GM12878 (cell line): Measurements from ENCODE around the gene FXYD6. TPM values are rescaled to one million over a fixed set of nuclear protein-coding genes. Genes with fewer than 3 reads are reported as not detected.
A peak's percentile ranks its signal among the peaks of the same experiment; 100 is the strongest.

Experiments used
- ATAC-seq: fragments of 200-7000 bp; cut with Tn5 transposase; 3 replicates; pipeline ENCODE4 v1.9.1; 2020; ENCODE audit warnings: mild to moderate bottlenecking, moderate library complexity
- BruUV-seq: library from RNA; stranded (reverse); fragments of 400-500 nt; replicated peaks from 2 replicates; lab custom pipeline; 2021; lab: Mats Ljungman, UMichigan
- CTCF ChIA-PET: fragments of 300-600 bp; sonication (Branson Sonifier 250); formaldehyde crosslinking; extraction: SDS; loops from one replicate; lab custom pipeline; 2021; ENCODE audit warnings: inconsistent platforms; lab: Yijun Ruan, JAX
- POLR2A ChIA-PET: fragments of 350-600 bp; formaldehyde crosslinking; extraction: SDS; loops from one replicate; lab custom pipeline; 2021; ENCODE audit warnings: inconsistent platforms; lab: Charles Lee
- RAD21 ChIA-PET: fragments of 300-600 bp; sonication (Branson Sonifier 250); formaldehyde crosslinking; loops from one replicate; lab custom pipeline; 2023; ENCODE audit warnings: antibody characterized with exemption; ENCODE audit not compliant: unreplicated experiment; lab: Charles Lee
- SMC1A ChIA-PET: fragments of 300-600 bp; sonication (Branson Sonifier 250); formaldehyde crosslinking; loops from one replicate; lab custom pipeline; 2023; ENCODE audit not compliant: unreplicated experiment, uncharacterized antibody; lab: Charles Lee
- DNase-seq: peaks from one replicate; pipeline ENCODE4 v3.0.0-alpha.2; 2011; ENCODE audit warnings: low read depth, low spot score
- FAIRE-seq: peaks from 3 replicates; lab custom pipeline; 2011; peaks lifted over from hg19 to GRCh38; lab: Jason Lieb, UNC
- H2AFZ ChIP-seq: 2 replicates; pipeline ENCODE4 v1.6.0; 2011; ENCODE audit warnings: low read depth, low read length, control low read depth; ENCODE audit not compliant: control insufficient read depth
- H3K27ac ChIP-seq: 2 replicates; pipeline ENCODE4 v1.5.1; 2011; ENCODE audit warnings: control low read depth; ENCODE audit not compliant: control insufficient read depth, insufficient read depth
- H3K27me3 ChIP-seq, 2 experiments: replicated peaks in 1 of 2; 2 replicates each; pipeline versions ENCODE4 v1.6.0 to v1.6.1; 2011; ENCODE audit warnings: low read length in 1 of 2; ENCODE audit not compliant: control insufficient read depth in 2 of 2, insufficient read depth in 2 of 2
- H3K36me3 ChIP-seq, 2 experiments: 2 replicates each; pipeline ENCODE4 v1.5.1; 2011; ENCODE audit warnings: low read length in 1 of 2; ENCODE audit not compliant: control insufficient read depth in 2 of 2, insufficient read depth in 2 of 2
- H3K4me1 ChIP-seq: 2 replicates; pipeline ENCODE4 v1.6.1; 2011; ENCODE audit warnings: mild to moderate bottlenecking, low read length, moderate library complexity, mixed read lengths; ENCODE audit not compliant: control insufficient read depth, insufficient read depth
- H3K4me2 ChIP-seq: 2 replicates; pipeline ENCODE4 v1.6.0; 2011; ENCODE audit warnings: control low read depth; ENCODE audit not compliant: control insufficient read depth, insufficient read depth
- H3K4me3 ChIP-seq: fragments of 200-600 bp; sonication (generic); 2 replicates; pipeline ENCODE4 v1.5.1; 2016
- H3K79me2 ChIP-seq: 2 replicates; pipeline ENCODE4 v1.6.0; 2011; ENCODE audit warnings: low read length; ENCODE audit not compliant: control insufficient read depth, insufficient read depth
- H3K9ac ChIP-seq: 2 replicates; pipeline ENCODE4 v1.8.0; 2011; ENCODE audit warnings: low read length, control low read depth, mixed read lengths; ENCODE audit not compliant: control insufficient read depth, insufficient read depth
- H3K9me3 ChIP-seq: replicated peaks from 3 replicates; pipeline ENCODE4 v1.5.1; 2011; ENCODE audit warnings: mild to moderate bottlenecking, low read length; ENCODE audit not compliant: control insufficient read depth, insufficient read depth
- H4K20me1 ChIP-seq: 2 replicates; pipeline ENCODE4 v1.6.0; 2011; ENCODE audit not compliant: control insufficient read depth, insufficient read depth
- CEBPB ChIP-seq, 2 experiments: fragments of 150-350 bp in 1 of 2; IDR thresholded peaks; 2 replicates each; pipeline ENCODE4 v1.6.1; 2012 to 2014; ENCODE audit warnings: low read depth in 2 of 2, low read length in 2 of 2, borderline replicate concordance in 1 of 2, inconsistent platforms in 1 of 2
- CHD4 ChIP-seq: fragments of 200-600 bp; sonication (generic); IDR thresholded peaks from 2 replicates; pipeline ENCODE4 v1.6.1; 2016; ENCODE audit warnings: mild to moderate bottlenecking
- CREM ChIP-seq: IDR thresholded peaks from 2 replicates; pipeline ENCODE4 v1.6.1; 2014; ENCODE audit warnings: antibody characterized with exemption, low read depth
- MTA2 ChIP-seq: fragments of 450-650 bp; IDR thresholded peaks from 2 replicates; pipeline ENCODE4 v1.6.1; 2016; ENCODE audit warnings: low read depth, mild to moderate bottlenecking, moderate library complexity
- MYB ChIP-seq: fragments of 150-350 bp; IDR thresholded peaks from 2 replicates; pipeline ENCODE4 v1.6.1; 2014; ENCODE audit warnings: mild to moderate bottlenecking, low read depth, low read length, borderline replicate concordance
- PKNOX1 ChIP-seq: fragments of 450-650 bp; IDR thresholded peaks from 2 replicates; pipeline ENCODE4 v1.6.1; 2016; ENCODE audit warnings: mild to moderate bottlenecking
- TCF12 ChIP-seq: IDR thresholded peaks from 2 replicates; pipeline ENCODE4 v1.6.1; 2011; ENCODE audit warnings: low read depth, mild to moderate bottlenecking, low read length
- ZNF24 ChIP-seq: fragments of 450-650 bp; IDR thresholded peaks from 2 replicates; pipeline ENCODE4 v1.6.1; 2017; ENCODE audit warnings: antibody characterized with exemption, mild to moderate bottlenecking
- ZNF687 ChIP-seq: fragments of 450-650 bp; IDR thresholded peaks from 2 replicates; pipeline ENCODE4 v1.6.1; 2017; ENCODE audit warnings: mild to moderate bottlenecking, moderate library complexity
- WGBS: methylation state at CpG from one replicate; pipeline ENCODE4 v1.1.6; 2016; ENCODE audit warnings: low lambda C conversion rate; ENCODE audit not compliant: insufficient replicate concordance, insufficient coverage; ENCODE audit errors: missing lambda C conversion rate; 5-methylcytosine and 5-hydroxymethylcytosine counted together
- in situ Hi-C: fragments of 300-500 bp; cut with MboI; formaldehyde crosslinking; loops from 9 replicates; pipeline ENCODE4 v1.14.3; 2018; ENCODE audit warnings: mixed read lengths
- intact Hi-C: fragments of 100-400 bp; cut with micrococcal nuclease; formaldehyde crosslinking; loops from one replicate; pipeline ENCODE4 v1.14.2; 2022; ENCODE audit not compliant: unreplicated experiment
- polyA plus RNA-seq, 11 experiments: library from polyadenylated mRNA; depleted of rRNA in 4 of 11; unstranded in 6 of 11; stranded (reverse) in 5 of 11; fragments of >200 nt; fragmentation: Nextera tagmentation in 4 of 11; fragmentation: Illumina TruSeq in 1 of 11; extraction: Ambion mirVana in 4 of 11; extraction: Trizol in 1 of 11; gene quantifications; 1 replicate in 1 of 11; 2 replicates in 10 of 11; pipeline versions ENCODE4 v1.2.1 to v1.2.3, GENCODE V29; 2011 to 2016; ENCODE audit warnings: inconsistent platforms in 2 of 11, missing spikeins in 2 of 11, low read depth in 1 of 11
- total RNA-seq, 4 experiments: library from RNA; depleted of rRNA in 3 of 4; stranded (reverse); fragments of >200 nt in 3 of 4; fragmentation: Illumina TruSeq in 1 of 4; extraction: Trizol in 1 of 4; gene quantifications; 2 replicates each; pipeline versions ENCODE4 v1.2.1 to v1.2.3, GENCODE V29; 2013 to 2021

The FXYD6 gene
- total and polyA plus RNA-seq, 10 of the 15 experiments (the other 5 are each of a cell fraction or from before 2014, with no cell fraction given): 0.09 to 2.0 (median 0.23) TPM; not detected in 2

GRCh38 chr11:117925198-117925925 lies 48.9 kb upstream of the FXYD6 start:
- Histone ChIP-seq H2AFZ (no peak overlapping the region), H3K36me3 (no peaks in the 10 kb centered on the region), H3K9ac (no peak overlapping the region), H3K4me2 (no peak overlapping the region), H3K4me1 (peaks cover 3% of the 10 kb centered on the region; the same call in 1 of the 2 replicates), H3K9me3 (no peaks in the 10 kb centered on the region), H3K4me3 (no peak overlapping the region), H3K27me3 (no peaks in the 10 kb centered on the region), H3K27ac (no peak overlapping the region), H4K20me1 (no peaks in the 10 kb centered on the region), H3K79me2 (no peaks in the 10 kb centered on the region)
- SMC1A ChIA-PET: interaction anchor here (0.8 to 3.5 kb wide), 3 partner anchors 11 to 20 kb away, joined by 3 to 14 read pairs (median 3); no protein-coding TSS in a partner anchor
- no peak for FAIRE-seq
- no peak for DNase-seq
- BruUV-seq: no TSS peak
- POLR2A ChIA-PET: interaction anchor here (0.9 kb wide), 1 partner anchor 11 kb away, joined by 3 read pairs; no protein-coding TSS in a partner anchor
- ATAC-seq: no peak
- TF ChIP-seq TCF12 (no peak), ZNF24 (peak; percentile 83)
- RAD21 ChIA-PET: interaction anchor here (1.6 kb wide), 1 partner anchor 21 kb away, joined by 6 read pairs; no protein-coding TSS in a partner anchor
- CTCF ChIA-PET: interaction anchor here (4.0 kb wide), 1 partner anchor 21 kb away, joined by 26 read pairs; no protein-coding TSS in a partner anchor
- 60% methylated on average over 11 of the region's 11 CpGs for WGBS
- intact Hi-C loops: no loop called here
- in situ Hi-C loops: no loop called here

GRCh38 chr11:117924631-117925170 lies 48.2 kb upstream of the FXYD6 start:
- Histone ChIP-seq H3K4me2 (no peak overlapping the region), H4K20me1 (no peaks in the 10 kb centered on the region), H3K9ac (no peak overlapping the region), H3K36me3 (no peaks in the 10 kb centered on the region), H3K27ac (no peak overlapping the region), H3K4me1 (peaks cover 2% of the 10 kb centered on the region), H3K27me3 (no peaks in the 10 kb centered on the region), H2AFZ (no peak overlapping the region), H3K9me3 (no peaks in the 10 kb centered on the region), H3K4me3 (no peak overlapping the region), H3K79me2 (no peaks in the 10 kb centered on the region)
- ChIA-PET SMC1A (interaction anchor here (0.8 to 3.5 kb wide), 3 partner anchors 12 to 21 kb away, joined by 3 to 14 read pairs (median 3); no protein-coding TSS in a partner anchor), CTCF (interaction anchor here (1.7 to 4.0 kb wide), 2 partner anchors 21 to 128 kb away, joined by 4 to 26 read pairs; no protein-coding TSS in a partner anchor), RAD21 (interaction anchor here (1.6 kb wide), 1 partner anchor 22 kb away, joined by 6 read pairs; no protein-coding TSS in a partner anchor), POLR2A (interaction anchor here (0.9 kb wide), 1 partner anchor 12 kb away, joined by 3 read pairs; no protein-coding TSS in a partner anchor)
- FAIRE-seq (no peak), ATAC-seq (no peak), DNase-seq (no peak)
- 16% methylated on average over 6 of the region's 11 CpGs for WGBS
- no peak for TF ChIP-seq CEBPB (IDR thresholded peaks at IDR 0.05; ENCODE audit: borderline replicate concordance in 1 of 2, low read depth in 2 of 2, low read length in 2 of 2)
- no peak for TF ChIP-seq MYB
- TF ChIP-seq ZNF687: no peak
- TF ChIP-seq PKNOX1: no peak
- no peak for TF ChIP-seq CREM
- TF ChIP-seq CHD4: no peak
- no peak for TF ChIP-seq MTA2
- intact Hi-C loops: no loop called here
- no TSS peak for BruUV-seq
- in situ Hi-C loops: no loop called here
